GM12878 (cell line): Measurements from ENCODE around the gene DDX21. TPM values are rescaled to one million over a fixed set of nuclear protein-coding genes. Genes with fewer than 3 reads are reported as not detected.

Experiments
- ATAC-seq: fragments of 200-7000 bp; cut with Tn5 transposase; 3 replicates; pipeline ENCODE4 v1.9.1; 2020; ENCODE audit warnings: mild to moderate bottlenecking, moderate library complexity
- BruUV-seq: library from RNA; stranded (reverse); fragments of 400-500 nt; replicated peaks from 2 replicates; lab custom pipeline; 2021; lab: Mats Ljungman, UMichigan
- CTCF ChIA-PET: fragments of 300-600 bp; sonication (Branson Sonifier 250); formaldehyde crosslinking; extraction: SDS; loops from one replicate; lab custom pipeline; 2021; ENCODE audit warnings: inconsistent platforms; lab: Yijun Ruan, JAX
- POLR2A ChIA-PET: fragments of 350-600 bp; formaldehyde crosslinking; extraction: SDS; loops from one replicate; lab custom pipeline; 2021; ENCODE audit warnings: inconsistent platforms; lab: Charles Lee
- RAD21 ChIA-PET: fragments of 300-600 bp; sonication (Branson Sonifier 250); formaldehyde crosslinking; loops from one replicate; lab custom pipeline; 2023; ENCODE audit warnings: antibody characterized with exemption; ENCODE audit not compliant: unreplicated experiment; lab: Charles Lee
- SMC1A ChIA-PET: fragments of 300-600 bp; sonication (Branson Sonifier 250); formaldehyde crosslinking; loops from one replicate; lab custom pipeline; 2023; ENCODE audit not compliant: unreplicated experiment, uncharacterized antibody; lab: Charles Lee
- DNase-seq: peaks from one replicate; pipeline ENCODE4 v3.0.0-alpha.2; 2011; ENCODE audit warnings: low read depth, low spot score
- FAIRE-seq: peaks from 3 replicates; lab custom pipeline; 2011; peaks lifted over from hg19 to GRCh38; lab: Jason Lieb, UNC
- H2AFZ ChIP-seq: 2 replicates; pipeline ENCODE4 v1.6.0; 2011; ENCODE audit warnings: low read depth, low read length, control low read depth; ENCODE audit not compliant: control insufficient read depth
- H3K27ac ChIP-seq: 2 replicates; pipeline ENCODE4 v1.5.1; 2011; ENCODE audit warnings: control low read depth; ENCODE audit not compliant: control insufficient read depth, insufficient read depth
- H3K27me3 ChIP-seq, 2 experiments: replicated peaks in 1 of 2; 2 replicates each; pipeline versions ENCODE4 v1.6.0 to v1.6.1; 2011; ENCODE audit warnings: low read length in 1 of 2; ENCODE audit not compliant: control insufficient read depth in 2 of 2, insufficient read depth in 2 of 2
- H3K36me3 ChIP-seq, 2 experiments: 2 replicates each; pipeline ENCODE4 v1.5.1; 2011; ENCODE audit warnings: low read length in 1 of 2; ENCODE audit not compliant: control insufficient read depth in 2 of 2, insufficient read depth in 2 of 2
- H3K4me1 ChIP-seq: 2 replicates; pipeline ENCODE4 v1.6.1; 2011; ENCODE audit warnings: mild to moderate bottlenecking, low read length, moderate library complexity, mixed read lengths; ENCODE audit not compliant: control insufficient read depth, insufficient read depth
- H3K4me2 ChIP-seq: 2 replicates; pipeline ENCODE4 v1.6.0; 2011; ENCODE audit warnings: control low read depth; ENCODE audit not compliant: control insufficient read depth, insufficient read depth
- H3K4me3 ChIP-seq: fragments of 200-600 bp; sonication (generic); 2 replicates; pipeline ENCODE4 v1.5.1; 2016
- H3K79me2 ChIP-seq: 2 replicates; pipeline ENCODE4 v1.6.0; 2011; ENCODE audit warnings: low read length; ENCODE audit not compliant: control insufficient read depth, insufficient read depth
- H3K9ac ChIP-seq: 2 replicates; pipeline ENCODE4 v1.8.0; 2011; ENCODE audit warnings: low read length, control low read depth, mixed read lengths; ENCODE audit not compliant: control insufficient read depth, insufficient read depth
- H3K9me3 ChIP-seq: replicated peaks from 3 replicates; pipeline ENCODE4 v1.5.1; 2011; ENCODE audit warnings: mild to moderate bottlenecking, low read length; ENCODE audit not compliant: control insufficient read depth, insufficient read depth
- H4K20me1 ChIP-seq: 2 replicates; pipeline ENCODE4 v1.6.0; 2011; ENCODE audit not compliant: control insufficient read depth, insufficient read depth
- CTCF ChIP-seq, 3 experiments: IDR thresholded peaks in 2 of 3; conservative IDR thresholded peaks in 1 of 3; 2 replicates each; pipeline ENCODE4 v1.5.1; 2011; ENCODE audit warnings: low read depth in 3 of 3, low read length in 3 of 3, mild to moderate bottlenecking in 3 of 3, control low read depth in 2 of 3, moderate library complexity in 2 of 3, inconsistent platforms in 1 of 3, mixed read lengths in 1 of 3; ENCODE audit not compliant: control insufficient read depth in 2 of 3, insufficient read depth in 1 of 3; ENCODE audit errors: extremely low read depth in 1 of 3
- GATAD2B ChIP-seq: fragments of 450-650 bp; conservative IDR thresholded peaks from 2 replicates; pipeline ENCODE4 v1.6.1; 2017; ENCODE audit warnings: low read depth, mild to moderate bottlenecking, moderate library complexity
- NR2C2 ChIP-seq: IDR thresholded peaks from 2 replicates; pipeline ENCODE4 v1.6.1; 2011; ENCODE audit warnings: borderline replicate concordance, low read depth; ENCODE audit not compliant: control insufficient read depth, insufficient read length
- RAD51 ChIP-seq: fragments of 450-650 bp; IDR thresholded peaks from 2 replicates; pipeline ENCODE4 v1.6.1; 2016; ENCODE audit warnings: moderate library complexity, mild to moderate bottlenecking, inconsistent platforms
- SP1 ChIP-seq: IDR thresholded peaks from one replicate; pipeline ENCODE4 v1.6.1; 2011; ENCODE audit warnings: low read depth, low read length
- SUPT20H ChIP-seq: IDR thresholded peaks from 2 replicates; pipeline ENCODE4 v1.6.1; 2011; ENCODE audit warnings: low read depth, mild to moderate bottlenecking, low read length, moderate library complexity, borderline replicate concordance; ENCODE audit not compliant: control insufficient read depth
- ZSCAN29 ChIP-seq: fragments of 450-650 bp; IDR thresholded peaks from 2 replicates; pipeline ENCODE4 v1.6.1; 2017; ENCODE audit warnings: mild to moderate bottlenecking, moderate library complexity
- ZZZ3 ChIP-seq: IDR thresholded peaks from 2 replicates; pipeline ENCODE4 v1.6.1; 2011; ENCODE audit warnings: low read depth; ENCODE audit not compliant: control insufficient read depth, insufficient read length
- WGBS: methylation state at CpG from one replicate; pipeline ENCODE4 v1.1.6; 2016; ENCODE audit warnings: low lambda C conversion rate; ENCODE audit not compliant: insufficient replicate concordance, insufficient coverage; ENCODE audit errors: missing lambda C conversion rate; 5-methylcytosine and 5-hydroxymethylcytosine counted together
- in situ Hi-C: fragments of 300-500 bp; cut with MboI; formaldehyde crosslinking; loops from 9 replicates; pipeline ENCODE4 v1.14.3; 2018; ENCODE audit warnings: mixed read lengths
- intact Hi-C: fragments of 100-400 bp; cut with micrococcal nuclease; formaldehyde crosslinking; loops from one replicate; pipeline ENCODE4 v1.14.2; 2022; ENCODE audit not compliant: unreplicated experiment
- polyA plus RNA-seq, 11 experiments: library from polyadenylated mRNA; depleted of rRNA in 4 of 11; unstranded in 6 of 11; stranded (reverse) in 5 of 11; fragments of >200 nt; fragmentation: Nextera tagmentation in 4 of 11; fragmentation: Illumina TruSeq in 1 of 11; extraction: Ambion mirVana in 4 of 11; extraction: Trizol in 1 of 11; gene quantifications; 1 replicate in 1 of 11; 2 replicates in 10 of 11; pipeline versions ENCODE4 v1.2.1 to v1.2.3, GENCODE V29; 2011 to 2016; ENCODE audit warnings: inconsistent platforms in 2 of 11, missing spikeins in 2 of 11, low read depth in 1 of 11
- total RNA-seq, 4 experiments: library from RNA; depleted of rRNA in 3 of 4; stranded (reverse); fragments of >200 nt in 3 of 4; fragmentation: Illumina TruSeq in 1 of 4; extraction: Trizol in 1 of 4; gene quantifications; 2 replicates each; pipeline versions ENCODE4 v1.2.1 to v1.2.3, GENCODE V29; 2013 to 2021
- TF ChIP-seq, protein P1 (sequence below): IDR thresholded peaks from 2 replicates; pipeline ENCODE4 v1.6.1; 2012; ENCODE audit warnings: mild to moderate bottlenecking, low read depth, low read length

DDX21 gene
- total and polyA plus RNA-seq, 10 of the 15 experiments (the other 5 are each of a cell fraction or from before 2014, with no cell fraction given): 41.1 to 182 (median 116) TPM

GRCh38 chr10:68959695-68960527, 3.9 kb downstream of the DDX21 start:
- DNase-seq (no peak), ATAC-seq (no peak), FAIRE-seq (no peak)
- H3K79me2 ChIP-seq: peaks cover 77% of the 10 kb centered on the region
- no peak overlapping the region for H3K27ac ChIP-seq
- no peak for TF ChIP-seq ZZZ3
- TF ChIP-seq SUPT20H: no peak
- no peak for TF ChIP-seq ZSCAN29
- no peak for TF ChIP-seq SP1
- no peak for TF ChIP-seq RAD51
- TF ChIP-seq, protein P1, sequence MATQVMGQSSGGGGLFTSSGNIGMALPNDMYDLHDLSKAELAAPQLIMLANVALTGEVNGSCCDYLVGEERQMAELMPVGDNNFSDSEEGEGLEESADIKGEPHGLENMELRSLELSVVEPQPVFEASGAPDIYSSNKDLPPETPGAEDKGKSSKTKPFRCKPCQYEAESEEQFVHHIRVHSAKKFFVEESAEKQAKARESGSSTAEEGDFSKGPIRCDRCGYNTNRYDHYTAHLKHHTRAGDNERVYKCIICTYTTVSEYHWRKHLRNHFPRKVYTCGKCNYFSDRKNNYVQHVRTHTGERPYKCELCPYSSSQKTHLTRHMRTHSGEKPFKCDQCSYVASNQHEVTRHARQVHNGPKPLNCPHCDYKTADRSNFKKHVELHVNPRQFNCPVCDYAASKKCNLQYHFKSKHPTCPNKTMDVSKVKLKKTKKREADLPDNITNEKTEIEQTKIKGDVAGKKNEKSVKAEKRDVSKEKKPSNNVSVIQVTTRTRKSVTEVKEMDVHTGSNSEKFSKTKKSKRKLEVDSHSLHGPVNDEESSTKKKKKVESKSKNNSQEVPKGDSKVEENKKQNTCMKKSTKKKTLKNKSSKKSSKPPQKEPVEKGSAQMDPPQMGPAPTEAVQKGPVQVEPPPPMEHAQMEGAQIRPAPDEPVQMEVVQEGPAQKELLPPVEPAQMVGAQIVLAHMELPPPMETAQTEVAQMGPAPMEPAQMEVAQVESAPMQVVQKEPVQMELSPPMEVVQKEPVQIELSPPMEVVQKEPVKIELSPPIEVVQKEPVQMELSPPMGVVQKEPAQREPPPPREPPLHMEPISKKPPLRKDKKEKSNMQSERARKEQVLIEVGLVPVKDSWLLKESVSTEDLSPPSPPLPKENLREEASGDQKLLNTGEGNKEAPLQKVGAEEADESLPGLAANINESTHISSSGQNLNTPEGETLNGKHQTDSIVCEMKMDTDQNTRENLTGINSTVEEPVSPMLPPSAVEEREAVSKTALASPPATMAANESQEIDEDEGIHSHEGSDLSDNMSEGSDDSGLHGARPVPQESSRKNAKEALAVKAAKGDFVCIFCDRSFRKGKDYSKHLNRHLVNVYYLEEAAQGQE: no peak
- TF ChIP-seq NR2C2: no peak
- no peak for TF ChIP-seq GATAD2B
- TF ChIP-seq CTCF (IDR thresholded peaks at IDR 0.05 in 2 of 3, conservative IDR thresholded peaks at IDR 0.05 in 1 of 3; ENCODE audit: control insufficient read depth in 2 of 3, extremely low read depth in 1 of 3, insufficient read depth in 1 of 3, low read depth in 3 of 3, low read length in 3 of 3): no peak
- H3K4me1 ChIP-seq: no peaks in the 10 kb centered on the region
- RAD21 ChIA-PET: interaction anchor here (1.7 kb wide), 1 partner anchor 28 kb away, joined by 6 read pairs; no protein-coding TSS in a partner anchor
- BruUV-seq: TSS peak; percentile 18
- peak overlapping the region; percentile 11; the same call in 1 of the 2 replicates for H3K4me2 ChIP-seq
- POLR2A ChIA-PET: interaction anchor here (0.5 to 1.9 kb wide), 6 partner anchors 8 to 172 kb away, joined by 3 to 5 read pairs (median 4); no protein-coding TSS in a partner anchor
- H3K4me3 ChIP-seq: peak overlapping the region; percentile 62
- in situ Hi-C loops: no loop called here
- intact Hi-C loops: no loop called here
- CTCF ChIA-PET: interaction anchor here (0.7 to 2.4 kb wide), 6 partner anchors 11 to 447 kb away, joined by 3 to 10 read pairs (median 4); no protein-coding TSS in a partner anchor
- H4K20me1 ChIP-seq: no peaks in the 10 kb centered on the region
- H2AFZ ChIP-seq: no peak overlapping the region
- no peaks in the 10 kb centered on the region for H3K27me3 ChIP-seq
- SMC1A ChIA-PET: interaction anchor here (0.8 to 4.9 kb wide), 8 partner anchors 9 to 156 kb away, joined by 3 to 15 read pairs (median 4); no protein-coding TSS in a partner anchor
- 73% methylated on average over 4 of the region's 4 CpGs for WGBS
- peaks cover 6 to 10% of the 10 kb centered on the region in 2 experiments; a peak in 3 of 4 replicates for H3K36me3 ChIP-seq
- H3K9ac ChIP-seq: no peak overlapping the region
- no peaks in the 10 kb centered on the region for H3K9me3 ChIP-seq
